GM12878 (cell line): ENCODE data around the gene PRSS1. TPM values are rescaled to one million over a fixed set of nuclear protein-coding genes. Genes with fewer than 3 reads are reported as not detected.

Source experiments
- ATAC-seq: fragments of 200-7000 bp; cut with Tn5 transposase; 3 replicates; pipeline ENCODE4 v1.9.1; 2020; ENCODE audit warnings: mild to moderate bottlenecking, moderate library complexity
- BruUV-seq: library from RNA; stranded (reverse); fragments of 400-500 nt; replicated peaks from 2 replicates; lab custom pipeline; 2021; lab: Mats Ljungman, UMichigan
- CTCF ChIA-PET: fragments of 300-600 bp; sonication (Branson Sonifier 250); formaldehyde crosslinking; extraction: SDS; loops from one replicate; lab custom pipeline; 2021; ENCODE audit warnings: inconsistent platforms; lab: Yijun Ruan, JAX
- POLR2A ChIA-PET: fragments of 350-600 bp; formaldehyde crosslinking; extraction: SDS; loops from one replicate; lab custom pipeline; 2021; ENCODE audit warnings: inconsistent platforms; lab: Charles Lee
- RAD21 ChIA-PET: fragments of 300-600 bp; sonication (Branson Sonifier 250); formaldehyde crosslinking; loops from one replicate; lab custom pipeline; 2023; ENCODE audit warnings: antibody characterized with exemption; ENCODE audit not compliant: unreplicated experiment; lab: Charles Lee
- SMC1A ChIA-PET: fragments of 300-600 bp; sonication (Branson Sonifier 250); formaldehyde crosslinking; loops from one replicate; lab custom pipeline; 2023; ENCODE audit not compliant: unreplicated experiment, uncharacterized antibody; lab: Charles Lee
- DNase-seq: peaks from one replicate; pipeline ENCODE4 v3.0.0-alpha.2; 2011; ENCODE audit warnings: low read depth, low spot score
- FAIRE-seq: peaks from 3 replicates; lab custom pipeline; 2011; peaks lifted over from hg19 to GRCh38; lab: Jason Lieb, UNC
- H2AFZ ChIP-seq: 2 replicates; pipeline ENCODE4 v1.6.0; 2011; ENCODE audit warnings: low read depth, low read length, control low read depth; ENCODE audit not compliant: control insufficient read depth
- H3K27ac ChIP-seq: 2 replicates; pipeline ENCODE4 v1.5.1; 2011; ENCODE audit warnings: control low read depth; ENCODE audit not compliant: control insufficient read depth, insufficient read depth
- H3K27me3 ChIP-seq, 2 experiments: replicated peaks in 1 of 2; 2 replicates each; pipeline versions ENCODE4 v1.6.0 to v1.6.1; 2011; ENCODE audit warnings: low read length in 1 of 2; ENCODE audit not compliant: control insufficient read depth in 2 of 2, insufficient read depth in 2 of 2
- H3K36me3 ChIP-seq, 2 experiments: 2 replicates each; pipeline ENCODE4 v1.5.1; 2011; ENCODE audit warnings: low read length in 1 of 2; ENCODE audit not compliant: control insufficient read depth in 2 of 2, insufficient read depth in 2 of 2
- H3K4me1 ChIP-seq: 2 replicates; pipeline ENCODE4 v1.6.1; 2011; ENCODE audit warnings: mild to moderate bottlenecking, low read length, moderate library complexity, mixed read lengths; ENCODE audit not compliant: control insufficient read depth, insufficient read depth
- H3K4me2 ChIP-seq: 2 replicates; pipeline ENCODE4 v1.6.0; 2011; ENCODE audit warnings: control low read depth; ENCODE audit not compliant: control insufficient read depth, insufficient read depth
- H3K4me3 ChIP-seq: fragments of 200-600 bp; sonication (generic); 2 replicates; pipeline ENCODE4 v1.5.1; 2016
- H3K79me2 ChIP-seq: 2 replicates; pipeline ENCODE4 v1.6.0; 2011; ENCODE audit warnings: low read length; ENCODE audit not compliant: control insufficient read depth, insufficient read depth
- H3K9ac ChIP-seq: 2 replicates; pipeline ENCODE4 v1.8.0; 2011; ENCODE audit warnings: low read length, control low read depth, mixed read lengths; ENCODE audit not compliant: control insufficient read depth, insufficient read depth
- H3K9me3 ChIP-seq: replicated peaks from 3 replicates; pipeline ENCODE4 v1.5.1; 2011; ENCODE audit warnings: mild to moderate bottlenecking, low read length; ENCODE audit not compliant: control insufficient read depth, insufficient read depth
- H4K20me1 ChIP-seq: 2 replicates; pipeline ENCODE4 v1.6.0; 2011; ENCODE audit not compliant: control insufficient read depth, insufficient read depth
- CHD1 ChIP-seq: IDR thresholded peaks from 2 replicates; pipeline ENCODE4 v1.6.1; 2012; ENCODE audit warnings: low read depth, low read length, improper control_type of control experiment
- KDM1A ChIP-seq: fragments of 200-600 bp; sonication (generic); IDR thresholded peaks from 2 replicates; pipeline ENCODE4 v1.6.1; 2016; ENCODE audit warnings: borderline replicate concordance
- MTA2 ChIP-seq: fragments of 450-650 bp; IDR thresholded peaks from 2 replicates; pipeline ENCODE4 v1.6.1; 2016; ENCODE audit warnings: low read depth, mild to moderate bottlenecking, moderate library complexity
- WGBS: methylation state at CpG from one replicate; pipeline ENCODE4 v1.1.6; 2016; ENCODE audit warnings: low lambda C conversion rate; ENCODE audit not compliant: insufficient replicate concordance, insufficient coverage; ENCODE audit errors: missing lambda C conversion rate; 5-methylcytosine and 5-hydroxymethylcytosine counted together
- in situ Hi-C: fragments of 300-500 bp; cut with MboI; formaldehyde crosslinking; loops from 9 replicates; pipeline ENCODE4 v1.14.3; 2018; ENCODE audit warnings: mixed read lengths
- intact Hi-C: fragments of 100-400 bp; cut with micrococcal nuclease; formaldehyde crosslinking; loops from one replicate; pipeline ENCODE4 v1.14.2; 2022; ENCODE audit not compliant: unreplicated experiment
- polyA plus RNA-seq, 11 experiments: library from polyadenylated mRNA; depleted of rRNA in 4 of 11; unstranded in 6 of 11; stranded (reverse) in 5 of 11; fragments of >200 nt; fragmentation: Nextera tagmentation in 4 of 11; fragmentation: Illumina TruSeq in 1 of 11; extraction: Ambion mirVana in 4 of 11; extraction: Trizol in 1 of 11; gene quantifications; 1 replicate in 1 of 11; 2 replicates in 10 of 11; pipeline versions ENCODE4 v1.2.1 to v1.2.3, GENCODE V29; 2011 to 2016; ENCODE audit warnings: inconsistent platforms in 2 of 11, missing spikeins in 2 of 11, low read depth in 1 of 11
- total RNA-seq, 4 experiments: library from RNA; depleted of rRNA in 3 of 4; stranded (reverse); fragments of >200 nt in 3 of 4; fragmentation: Illumina TruSeq in 1 of 4; extraction: Trizol in 1 of 4; gene quantifications; 2 replicates each; pipeline versions ENCODE4 v1.2.1 to v1.2.3, GENCODE V29; 2013 to 2021
- TF ChIP-seq, protein P1 (sequence below): fragments of 450-650 bp; formaldehyde crosslinking; IDR thresholded peaks from 2 replicates; pipeline ENCODE4 v1.5.0; 2022; ENCODE audit warnings: mild to moderate bottlenecking, missing genetic modification characterization

The PRSS1 gene
- total and polyA plus RNA-seq, 10 of the 15 experiments (the other 5 are each of a cell fraction or from before 2014, with no cell fraction given), result 11.9 TPM; not detected in 9

DNA sequence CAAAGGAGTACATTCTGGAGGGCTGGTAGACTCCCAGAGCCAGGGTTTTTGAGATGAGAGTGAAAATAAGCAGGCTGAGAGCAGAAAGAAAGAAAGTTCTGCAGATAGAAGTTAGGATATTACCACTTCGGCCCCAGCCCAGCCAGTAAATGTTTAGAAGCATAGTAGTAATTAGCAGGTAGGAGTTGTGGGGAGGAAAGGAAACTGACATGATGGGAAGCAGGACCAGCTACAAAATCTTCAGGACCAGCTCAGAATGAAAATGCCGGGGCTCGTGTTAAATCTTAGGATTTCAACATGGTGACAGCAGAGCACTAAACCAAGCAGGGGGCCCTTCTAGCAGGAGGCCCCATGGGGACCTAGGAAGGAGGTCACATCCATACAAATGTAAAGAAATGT, 50.2 kb downstream of the PRSS1 start:
- ChIA-PET SMC1A (interaction anchor here (1.4 to 24.6 kb wide), 6 partner anchors 9 to 211 kb away, joined by 3 to 786 read pairs (median 8); no protein-coding TSS in a partner anchor), CTCF (interaction anchor here (0.7 to 28.6 kb wide), 5 partner anchors 6 to 218 kb away, joined by 3 to 1055 read pairs (median 4); no protein-coding TSS in a partner anchor), RAD21 (interaction anchor here (1.5 to 20.4 kb wide), 3 partner anchors 11 to 33 kb away, joined by 3 to 813 read pairs (median 115); no protein-coding TSS in a partner anchor), POLR2A (interaction anchor here (1.1 to 16.4 kb wide), 4 partner anchors 9 to 28 kb away, joined by 3 to 325 read pairs (median 7); no protein-coding TSS in a partner anchor)
- H3K27me3 ChIP-seq, result no peaks in the 10 kb centered on the region
- H4K20me1 ChIP-seq, result no peaks in the 10 kb centered on the region
- ATAC-seq, result no peak
- H3K9ac ChIP-seq, result no peak overlapping the region
- peaks cover 0 to 2% of the 10 kb centered on the region in 2 experiments; a peak in 2 of 4 replicates for H3K36me3 ChIP-seq
- intact Hi-C loops, result no loop called here
- H3K4me3 ChIP-seq, result no peak overlapping the region
- FAIRE-seq, result no peak
- no peak for DNase-seq
- peaks cover 10% of the 10 kb centered on the region for H3K79me2 ChIP-seq
- no peak overlapping the region for H3K27ac ChIP-seq
- H3K4me1 ChIP-seq, result peaks cover 8% of the 10 kb centered on the region
- in situ Hi-C loops, result no loop called here
- H3K9me3 ChIP-seq, result no peaks in the 10 kb centered on the region
- no TSS peak for BruUV-seq
- no peak overlapping the region; the same call in 1 of the 2 replicates for H3K4me2 ChIP-seq
- TF ChIP-seq MTA2 (no peak), KDM1A (no peak), CHD1 (no peak)
- TF ChIP-seq, protein P1, sequence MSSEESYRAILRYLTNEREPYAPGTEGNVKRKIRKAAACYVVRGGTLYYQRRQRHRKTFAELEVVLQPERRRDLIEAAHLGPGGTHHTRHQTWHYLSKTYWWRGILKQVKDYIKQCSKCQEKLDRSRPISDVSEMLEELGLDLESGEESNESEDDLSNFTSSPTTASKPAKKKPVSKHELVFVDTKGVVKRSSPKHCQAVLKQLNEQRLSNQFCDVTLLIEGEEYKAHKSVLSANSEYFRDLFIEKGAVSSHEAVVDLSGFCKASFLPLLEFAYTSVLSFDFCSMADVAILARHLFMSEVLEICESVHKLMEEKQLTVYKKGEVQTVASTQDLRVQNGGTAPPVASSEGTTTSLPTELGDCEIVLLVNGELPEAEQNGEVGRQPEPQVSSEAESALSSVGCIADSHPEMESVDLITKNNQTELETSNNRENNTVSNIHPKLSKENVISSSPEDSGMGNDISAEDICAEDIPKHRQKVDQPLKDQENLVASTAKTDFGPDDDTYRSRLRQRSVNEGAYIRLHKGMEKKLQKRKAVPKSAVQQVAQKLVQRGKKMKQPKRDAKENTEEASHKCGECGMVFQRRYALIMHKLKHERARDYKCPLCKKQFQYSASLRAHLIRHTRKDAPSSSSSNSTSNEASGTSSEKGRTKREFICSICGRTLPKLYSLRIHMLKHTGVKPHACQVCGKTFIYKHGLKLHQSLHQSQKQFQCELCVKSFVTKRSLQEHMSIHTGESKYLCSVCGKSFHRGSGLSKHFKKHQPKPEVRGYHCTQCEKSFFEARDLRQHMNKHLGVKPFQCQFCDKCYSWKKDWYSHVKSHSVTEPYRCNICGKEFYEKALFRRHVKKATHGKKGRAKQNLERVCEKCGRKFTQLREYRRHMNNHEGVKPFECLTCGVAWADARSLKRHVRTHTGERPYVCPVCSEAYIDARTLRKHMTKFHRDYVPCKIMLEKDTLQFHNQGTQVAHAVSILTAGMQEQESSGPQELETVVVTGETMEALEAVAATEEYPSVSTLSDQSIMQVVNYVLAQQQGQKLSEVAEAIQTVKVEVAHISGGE (CRISPR knock-in tag), result no peak
- TF ChIP-seq, all 136 proteins: peak for 0
- no peak overlapping the region for H2AFZ ChIP-seq
- 94% methylated on average over 3 of the region's 3 CpGs for WGBS
